HepG2 (cell line): ENCODE measurements around the gene RAPSN. TPM values are rescaled to one million over a fixed set of nuclear protein-coding genes. Genes with fewer than 3 reads are reported as not detected.

Experiments
- ATAC-seq: fragments of 200-7000 bp; cut with Tn5 transposase; 3 replicates; pipeline ENCODE4 v1.9.1; 2020; ENCODE audit warnings: mild to moderate bottlenecking, moderate library complexity
- BruUV-seq: library from RNA; stranded (reverse); fragments of 400-500 nt; replicated peaks from 2 replicates; lab custom pipeline; 2021; lab: Mats Ljungman, UMichigan
- CTCF ChIA-PET: fragments of 300-600 bp; formaldehyde crosslinking; extraction: SDS; loops from one replicate; lab custom pipeline; 2021; ENCODE audit warnings: low total read pairs, inconsistent platforms, low intra/inter-chr PET ratio; lab: Yijun Ruan, JAX
- POLR2A ChIA-PET: fragments of 350-600 bp; sonication (Branson Sonifier 250); formaldehyde crosslinking; loops from one replicate; lab custom pipeline; 2020; ENCODE audit warnings: antibody characterized with exemption, inconsistent platforms; lab: Yijun Ruan, JAX
- DNase-seq: peaks from one replicate; pipeline ENCODE4 v3.0.0-alpha.2; 2015; ENCODE audit warnings: low spot score
- FAIRE-seq: peaks from 3 replicates; lab custom pipeline; 2011; peaks lifted over from hg19 to GRCh38; lab: Jason Lieb, UNC
- H2AFZ ChIP-seq: one replicate; pipeline ENCODE4 v1.6.1; 2011; ENCODE audit warnings: low read length, inconsistent platforms
- H3K27ac ChIP-seq: fragments of 300-600 bp; 3 replicates; pipeline ENCODE4 v1.8.0; 2011; ENCODE audit warnings: mixed run types, mild to moderate bottlenecking, mixed read lengths, low read length, inconsistent platforms; ENCODE audit not compliant: insufficient read depth; ENCODE audit errors: extremely low read length
- H3K27me3 ChIP-seq, 2 experiments: fragments of 200-600 bp in 1 of 2; 2 replicates in 1 of 2; 3 replicates in 1 of 2; pipeline versions ENCODE4 v1.6.0 to v1.8.0; 2011; ENCODE audit warnings: low read length in 2 of 2, mild to moderate bottlenecking in 2 of 2, moderate library complexity in 2 of 2, inconsistent platforms in 1 of 2; ENCODE audit not compliant: insufficient read depth in 2 of 2, control insufficient read depth in 1 of 2
- H3K36me3 ChIP-seq, 2 experiments: fragments of 200-600 bp in 1 of 2; replicated peaks in 1 of 2; 2 replicates in 1 of 2; 3 replicates in 1 of 2; pipeline versions ENCODE4 v1.5.1 to v1.8.0; 2011; ENCODE audit warnings: low read length in 2 of 2, inconsistent platforms in 1 of 2; ENCODE audit not compliant: insufficient read depth in 2 of 2, control insufficient read depth in 1 of 2
- H3K4me1 ChIP-seq: 2 replicates; pipeline ENCODE4 v1.5.1; 2012; ENCODE audit warnings: low read length, inconsistent platforms; ENCODE audit not compliant: insufficient read depth
- H3K4me2 ChIP-seq: 2 replicates; pipeline ENCODE4 v1.6.0; 2011; ENCODE audit warnings: low read depth, low read length, inconsistent platforms
- H3K4me3 ChIP-seq, 3 experiments: fragments of 200-600 bp in 1 of 3; sonication (generic), shearing (Covaris generic) in 1 of 3; replicated peaks in 1 of 3; 2 replicates each; pipeline ENCODE4 v1.5.1; 2011 to 2016; ENCODE audit warnings: low read length in 3 of 3, inconsistent platforms in 2 of 3, low read depth in 2 of 3, mild to moderate bottlenecking in 2 of 3, control low read depth in 1 of 3, mixed read lengths in 1 of 3; ENCODE audit not compliant: insufficient read depth in 1 of 3
- H3K79me2 ChIP-seq: one replicate; pipeline ENCODE4 v1.6.1; 2011; ENCODE audit warnings: low read length, inconsistent platforms; ENCODE audit not compliant: insufficient read depth
- H3K9ac ChIP-seq: 2 replicates; pipeline ENCODE4 v1.6.0; 2011; ENCODE audit warnings: mild to moderate bottlenecking, low read depth, low read length, inconsistent platforms; ENCODE audit not compliant: insufficient read depth
- H3K9me3 ChIP-seq: 2 replicates; pipeline ENCODE4 v1.5.1; 2012; ENCODE audit warnings: mild to moderate bottlenecking, low read length
- H4K20me1 ChIP-seq: 2 replicates; pipeline ENCODE4 v1.6.0; 2011; ENCODE audit warnings: inconsistent platforms, mild to moderate bottlenecking, low read length, moderate library complexity; ENCODE audit not compliant: insufficient read depth
- GABPB1 ChIP-seq: IDR thresholded peaks from 2 replicates; pipeline ENCODE4 v1.6.1; 2016; ENCODE audit warnings: mild to moderate bottlenecking, missing genetic modification reagents, moderate library complexity, missing compliant biosample characterization
- SETDB1 ChIP-seq: sonication (generic); formaldehyde crosslinking; IDR thresholded peaks from 2 replicates; pipeline ENCODE4 v1.5.1; 2020; ENCODE audit warnings: missing genetic modification reagents, mild to moderate bottlenecking, borderline replicate concordance
- XBP1 ChIP-seq: sonication (generic); formaldehyde crosslinking; IDR thresholded peaks from 2 replicates; pipeline ENCODE4 v1.5.0; 2020; ENCODE audit warnings: missing genetic modification reagents
- ZFAT ChIP-seq: sonication (generic); formaldehyde crosslinking; conservative IDR thresholded peaks from 2 replicates; pipeline ENCODE4 v1.8.1; 2023; ENCODE audit warnings: missing genetic modification reagents, inconsistent platforms
- ZFYVE20 ChIP-seq: sonication (generic); formaldehyde crosslinking; IDR thresholded peaks from 2 replicates; pipeline ENCODE4 v1.8.0; 2023; ENCODE audit warnings: low read depth, mild to moderate bottlenecking, moderate library complexity, missing genetic modification reagents, borderline replicate concordance
- ZNF780A ChIP-seq: sonication (generic); formaldehyde crosslinking; IDR thresholded peaks from 2 replicates; pipeline ENCODE4 v1.8.0; 2022; ENCODE audit warnings: mild to moderate bottlenecking, missing genetic modification reagents, moderate library complexity
- WGBS: methylation state at CpG from one replicate; pipeline ENCODE4 v1.1.6; 2017; ENCODE audit warnings: low lambda C conversion rate; 5-methylcytosine and 5-hydroxymethylcytosine counted together
- in situ Hi-C: cut with HindIII; loops from 2 replicates; pipeline ENCODE4 v1.10.0; 2017; ENCODE audit warnings: low pct_unique_long_range_greater_than_20kb; ENCODE audit not compliant: extremely low pct_ligation_motif_present
- intact Hi-C: fragments of 100-400 bp; cut with micrococcal nuclease; formaldehyde crosslinking; loops from one replicate; pipeline ENCODE4 v1.10.0; 2022; ENCODE audit not compliant: unreplicated experiment
- polyA plus RNA-seq, 8 experiments: library from polyadenylated mRNA; depleted of rRNA in 3 of 8; stranded (reverse) in 7 of 8; unstranded in 1 of 8; fragments of >200 nt; fragmentation: Illumina TruSeq in 4 of 8; extraction: Trizol in 4 of 8; gene quantifications; 2 replicates each; pipeline versions ENCODE4 v1.2.1 to v1.2.3, GENCODE V29; 2011 to 2016; ENCODE audit warnings: low read depth in 4 of 8, missing spikeins in 1 of 8, mixed read lengths in 1 of 8; ENCODE audit not compliant: insufficient read depth in 1 of 8
- total RNA-seq, 5 experiments: library from RNA; depleted of rRNA; stranded (reverse); fragments of >200 nt; fragmentation: Illumina TruSeq; extraction: Trizol; gene quantifications; 2 replicates each; pipeline ENCODE4 v1.2.3, GENCODE V29; 2016; ENCODE audit warnings: low read depth in 1 of 5
- TF ChIP-seq, protein P1 (sequence below): sonication (generic); formaldehyde crosslinking; IDR thresholded peaks from 2 replicates; pipeline ENCODE4 v1.4.0; 2020; ENCODE audit warnings: mild to moderate bottlenecking, missing genetic modification reagents, borderline replicate concordance
- TF ChIP-seq, protein P2 (sequence below): sonication (generic); formaldehyde crosslinking; IDR thresholded peaks from 2 replicates; pipeline ENCODE4 v1.8.1; 2023; ENCODE audit warnings: mild to moderate bottlenecking, inconsistent platforms, moderate library complexity, missing genetic modification reagents, borderline replicate concordance
- TF ChIP-seq, protein P3 (sequence below): IDR thresholded peaks from 2 replicates; pipeline ENCODE4 v1.4.0; 2020; ENCODE audit warnings: mild to moderate bottlenecking, missing genetic modification reagents
- TF ChIP-seq, protein P4 (sequence below): IDR thresholded peaks from 2 replicates; pipeline ENCODE4 v1.6.1; 2012; ENCODE audit warnings: low read depth, low read length, improper control_type of control experiment
- TF ChIP-seq, protein P5 (sequence below): sonication (generic); formaldehyde crosslinking; IDR thresholded peaks from 2 replicates; pipeline ENCODE4 v1.5.1; 2020; ENCODE audit warnings: mild to moderate bottlenecking, missing genetic modification reagents

The RAPSN gene
- total and polyA plus RNA-seq, 2 of the 13 experiments (the other 11 are each of a cell fraction or from before 2014, with no cell fraction given), result 0.15 to 1.2 TPM

DNA sequence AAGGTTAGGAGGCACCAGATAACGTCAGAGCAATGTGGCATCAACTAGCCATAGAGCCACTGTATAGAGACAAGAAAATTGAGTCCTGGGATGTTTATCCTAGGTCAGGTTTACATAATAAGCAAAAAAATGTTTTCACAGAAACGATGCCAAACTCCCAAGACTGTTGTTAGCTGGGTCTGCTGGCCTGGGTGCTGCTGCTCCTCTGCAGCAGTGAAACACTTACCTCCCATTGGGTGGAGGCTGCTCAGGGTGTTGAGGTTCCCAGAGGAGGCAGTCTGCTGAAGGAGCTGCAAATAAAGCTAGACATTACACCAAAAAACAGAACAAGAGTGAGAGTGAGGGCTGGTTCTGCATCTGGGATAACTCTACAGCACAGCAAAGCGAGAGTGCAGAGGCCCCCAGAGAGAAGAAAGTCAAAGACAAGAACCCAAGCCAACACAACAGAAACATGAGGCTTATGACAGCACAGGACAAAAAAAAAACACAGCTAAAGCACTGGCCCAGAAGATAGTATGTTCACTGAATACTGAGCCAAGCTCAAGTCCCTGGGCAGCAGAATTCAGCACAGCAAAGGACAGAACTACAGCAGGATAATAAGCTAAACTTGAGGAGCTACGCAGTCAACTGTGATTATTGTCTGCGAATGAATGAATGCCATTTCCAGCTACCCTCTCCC lies 29.9 kb upstream of the RAPSN start:
- FAIRE-seq (no peak), DNase-seq (no peak), ATAC-seq (no peak)
- no peak overlapping the region for H3K4me3 ChIP-seq
- H2AFZ ChIP-seq, result no peak overlapping the region
- H3K4me1 ChIP-seq, result no peaks in the 10 kb centered on the region
- no peaks in the 10 kb centered on the region for H3K79me2 ChIP-seq
- intact Hi-C loops, result no loop called here
- H3K36me3 ChIP-seq, result peaks cover 37 to 90% of the 10 kb centered on the region in 2 experiments
- ChIA-PET POLR2A (no interaction called here), CTCF (no interaction called here)
- 92% methylated on average over 5 of the region's 5 CpGs for WGBS
- BruUV-seq, result no TSS peak
- in situ Hi-C loops, result no loop called here
- no peak overlapping the region for H3K9ac ChIP-seq
- no peaks in the 10 kb centered on the region for H3K9me3 ChIP-seq
- H3K4me2 ChIP-seq, result no peak overlapping the region
- no peaks in the 10 kb centered on the region for H3K27me3 ChIP-seq
- H3K27ac ChIP-seq, result no peak overlapping the region
- no peaks in the 10 kb centered on the region for H4K20me1 ChIP-seq
- TF ChIP-seq, protein P1, sequence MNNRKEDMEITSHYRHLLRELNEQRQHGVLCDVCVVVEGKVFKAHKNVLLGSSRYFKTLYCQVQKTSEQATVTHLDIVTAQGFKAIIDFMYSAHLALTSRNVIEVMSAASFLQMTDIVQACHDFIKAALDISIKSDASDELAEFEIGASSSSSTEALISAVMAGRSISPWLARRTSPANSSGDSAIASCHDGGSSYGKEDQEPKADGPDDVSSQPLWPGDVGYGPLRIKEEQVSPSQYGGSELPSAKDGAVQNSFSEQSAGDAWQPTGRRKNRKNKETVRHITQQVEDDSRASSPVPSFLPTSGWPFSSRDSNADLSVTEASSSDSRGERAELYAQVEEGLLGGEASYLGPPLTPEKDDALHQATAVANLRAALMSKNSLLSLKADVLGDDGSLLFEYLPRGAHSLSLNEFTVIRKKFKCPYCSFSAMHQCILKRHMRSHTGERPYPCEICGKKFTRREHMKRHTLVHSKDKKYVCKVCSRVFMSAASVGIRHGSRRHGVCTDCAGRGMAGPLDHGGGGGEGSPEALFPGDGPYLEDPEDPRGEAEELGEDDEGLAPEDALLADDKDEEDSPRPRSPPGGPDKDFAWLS (CRISPR knock-in tag), result no peak
- TF ChIP-seq GABPB1 (CRISPR knock-in tag), result no peak
- TF ChIP-seq, protein P2, sequence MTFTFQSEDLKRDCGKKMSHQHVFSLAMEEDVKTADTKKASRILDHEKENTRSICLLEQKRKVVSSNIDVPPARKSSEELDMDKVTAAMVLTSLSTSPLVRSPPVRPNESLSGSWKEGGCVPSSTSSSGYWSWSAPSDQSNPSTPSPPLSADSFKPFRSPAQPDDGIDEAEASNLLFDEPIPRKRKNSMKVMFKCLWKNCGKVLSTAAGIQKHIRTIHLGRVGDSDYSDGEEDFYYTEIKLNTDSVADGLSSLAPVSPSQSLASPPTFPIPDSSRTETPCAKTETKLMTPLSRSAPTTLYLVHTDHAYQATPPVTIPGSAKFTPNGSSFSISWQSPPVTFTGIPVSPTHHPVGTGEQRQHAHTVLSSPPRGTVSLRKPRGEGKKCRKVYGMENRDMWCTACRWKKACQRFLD (CRISPR knock-in tag), result no peak
- TF ChIP-seq, protein P3, sequence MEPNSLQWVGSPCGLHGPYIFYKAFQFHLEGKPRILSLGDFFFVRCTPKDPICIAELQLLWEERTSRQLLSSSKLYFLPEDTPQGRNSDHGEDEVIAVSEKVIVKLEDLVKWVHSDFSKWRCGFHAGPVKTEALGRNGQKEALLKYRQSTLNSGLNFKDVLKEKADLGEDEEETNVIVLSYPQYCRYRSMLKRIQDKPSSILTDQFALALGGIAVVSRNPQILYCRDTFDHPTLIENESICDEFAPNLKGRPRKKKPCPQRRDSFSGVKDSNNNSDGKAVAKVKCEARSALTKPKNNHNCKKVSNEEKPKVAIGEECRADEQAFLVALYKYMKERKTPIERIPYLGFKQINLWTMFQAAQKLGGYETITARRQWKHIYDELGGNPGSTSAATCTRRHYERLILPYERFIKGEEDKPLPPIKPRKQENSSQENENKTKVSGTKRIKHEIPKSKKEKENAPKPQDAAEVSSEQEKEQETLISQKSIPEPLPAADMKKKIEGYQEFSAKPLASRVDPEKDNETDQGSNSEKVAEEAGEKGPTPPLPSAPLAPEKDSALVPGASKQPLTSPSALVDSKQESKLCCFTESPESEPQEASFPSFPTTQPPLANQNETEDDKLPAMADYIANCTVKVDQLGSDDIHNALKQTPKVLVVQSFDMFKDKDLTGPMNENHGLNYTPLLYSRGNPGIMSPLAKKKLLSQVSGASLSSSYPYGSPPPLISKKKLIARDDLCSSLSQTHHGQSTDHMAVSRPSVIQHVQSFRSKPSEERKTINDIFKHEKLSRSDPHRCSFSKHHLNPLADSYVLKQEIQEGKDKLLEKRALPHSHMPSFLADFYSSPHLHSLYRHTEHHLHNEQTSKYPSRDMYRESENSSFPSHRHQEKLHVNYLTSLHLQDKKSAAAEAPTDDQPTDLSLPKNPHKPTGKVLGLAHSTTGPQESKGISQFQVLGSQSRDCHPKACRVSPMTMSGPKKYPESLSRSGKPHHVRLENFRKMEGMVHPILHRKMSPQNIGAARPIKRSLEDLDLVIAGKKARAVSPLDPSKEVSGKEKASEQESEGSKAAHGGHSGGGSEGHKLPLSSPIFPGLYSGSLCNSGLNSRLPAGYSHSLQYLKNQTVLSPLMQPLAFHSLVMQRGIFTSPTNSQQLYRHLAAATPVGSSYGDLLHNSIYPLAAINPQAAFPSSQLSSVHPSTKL (CRISPR knock-in tag), result no peak
- TF ChIP-seq ZFAT (CRISPR knock-in tag), result no peak
- TF ChIP-seq ZNF780A (CRISPR knock-in tag), result no peak
- TF ChIP-seq, protein P4, sequence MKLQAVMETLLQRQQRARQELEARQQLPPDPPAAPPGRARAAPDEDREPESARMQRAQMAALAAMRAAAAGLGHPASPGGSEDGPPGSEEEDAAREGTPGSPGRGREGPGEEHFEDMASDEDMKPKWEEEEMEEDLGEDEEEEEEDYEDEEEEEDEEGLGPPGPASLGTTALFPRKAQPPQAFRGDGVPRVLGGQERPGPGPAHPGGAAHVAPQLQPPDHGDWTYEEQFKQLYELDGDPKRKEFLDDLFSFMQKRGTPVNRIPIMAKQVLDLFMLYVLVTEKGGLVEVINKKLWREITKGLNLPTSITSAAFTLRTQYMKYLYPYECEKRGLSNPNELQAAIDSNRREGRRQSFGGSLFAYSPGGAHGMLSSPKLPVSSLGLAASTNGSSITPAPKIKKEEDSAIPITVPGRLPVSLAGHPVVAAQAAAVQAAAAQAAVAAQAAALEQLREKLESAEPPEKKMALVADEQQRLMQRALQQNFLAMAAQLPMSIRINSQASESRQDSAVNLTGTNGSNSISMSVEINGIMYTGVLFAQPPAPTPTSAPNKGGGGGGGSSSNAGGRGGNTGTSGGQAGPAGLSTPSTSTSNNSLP, result no peak
- no peak for TF ChIP-seq XBP1 (CRISPR knock-in tag)
- TF ChIP-seq SETDB1 (CRISPR knock-in tag), result no peak
- TF ChIP-seq, protein P5, sequence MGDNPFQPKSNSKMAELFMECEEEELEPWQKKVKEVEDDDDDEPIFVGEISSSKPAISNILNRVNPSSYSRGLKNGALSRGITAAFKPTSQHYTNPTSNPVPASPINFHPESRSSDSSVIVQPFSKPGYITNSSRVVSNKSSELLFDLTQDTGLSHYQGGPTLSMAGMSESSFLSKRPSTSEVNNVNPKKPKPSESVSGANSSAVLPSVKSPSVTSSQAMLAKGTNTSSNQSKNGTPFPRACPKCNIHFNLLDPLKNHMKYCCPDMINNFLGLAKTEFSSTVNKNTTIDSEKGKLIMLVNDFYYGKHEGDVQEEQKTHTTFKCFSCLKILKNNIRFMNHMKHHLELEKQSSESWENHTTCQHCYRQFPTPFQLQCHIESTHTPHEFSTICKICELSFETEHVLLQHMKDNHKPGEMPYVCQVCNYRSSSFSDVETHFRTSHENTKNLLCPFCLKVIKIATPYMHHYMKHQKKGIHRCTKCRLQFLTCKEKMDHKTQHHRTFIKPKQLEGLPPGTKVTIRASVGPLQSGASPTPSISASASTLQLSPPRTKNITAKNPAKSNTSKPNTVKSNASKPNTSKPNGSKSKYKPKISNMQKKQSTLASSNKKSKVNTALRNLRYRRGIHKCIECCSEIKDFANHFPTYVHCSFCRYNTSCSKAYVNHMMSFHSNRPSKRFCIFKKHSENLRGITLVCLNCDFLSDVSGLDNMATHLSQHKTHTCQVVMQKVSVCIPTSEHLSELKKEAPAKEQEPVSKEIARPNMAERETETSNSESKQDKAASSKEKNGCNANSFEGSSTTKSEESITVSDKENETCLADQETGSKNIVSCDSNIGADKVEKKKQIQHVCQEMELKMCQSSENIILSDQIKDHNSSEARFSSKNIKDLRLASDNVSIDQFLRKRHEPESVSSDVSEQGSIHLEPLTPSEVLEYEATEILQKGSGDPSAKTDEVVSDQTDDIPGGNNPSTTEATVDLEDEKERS, result no peak
- TF ChIP-seq ZFYVE20 (CRISPR knock-in tag), result no peak
